ENCODE results near the gene SYNPO2. TPM values are rescaled to one million over a fixed set of nuclear protein-coding genes. Genes with fewer than 3 reads are reported as not detected.

The SYNPO2 gene
- total RNA-seq: 1.6 and 2.4 TPM in 2 replicates

GRCh38 chr4:118888666-118889311 lies at the start of gene SYNPO2:
Gene SYNPO2, plus strand, starts transcription at chr4:118888854. Its CDS starts 183 bp downstream, at chr4:118889037.

Other genes with a start within 250 kb of the SYNPO2 start
- gene METTL14, start 203.5 kb upstream of the SYNPO2 start, total RNA-seq: 16.5 and 21.3 TPM in 2 replicates
- 78.9 and 102 TPM in 2 replicates for gene SEC24D, start 52.7 kb upstream of the SYNPO2 start, total RNA-seq
- gene MYOZ2, start 247.0 kb downstream of the SYNPO2 start, total RNA-seq: 1.7 and 3.9 TPM in 2 replicates